Neural crest cell (in vitro differentiated cells): ENCODE measurements around the gene ADAMTS18. TPM values are rescaled to one million over a fixed set of nuclear protein-coding genes. Genes with fewer than 3 reads are reported as not detected.

Experiments used
- DNase-seq: peaks from one replicate; pipeline ENCODE4 v3.0.0; 2021; ENCODE audit warnings: low read depth, mixed read lengths, low spot score
- H3K27ac Mint-ChIP-seq: one replicate; pipeline ENCODE4 v1.8.0; 2021; ENCODE audit warnings: mild to moderate bottlenecking, mixed read lengths; ENCODE audit not compliant: unreplicated experiment
- H3K27me3 Mint-ChIP-seq: 2 replicates; pipeline ENCODE4 v1.8.0; 2021; ENCODE audit warnings: low read depth, mild to moderate bottlenecking, mixed read lengths
- H3K36me3 Mint-ChIP-seq: 2 replicates; pipeline ENCODE4 v1.8.0; 2021; ENCODE audit warnings: low read depth, mild to moderate bottlenecking, mixed read lengths
- H3K4me1 Mint-ChIP-seq: 2 replicates; pipeline ENCODE4 v1.8.0; 2021; ENCODE audit warnings: mixed read lengths
- H3K4me3 Mint-ChIP-seq: one replicate; pipeline ENCODE4 v1.8.0; 2021; ENCODE audit warnings: mild to moderate bottlenecking, mixed read lengths
- H3K9me3 Mint-ChIP-seq: 2 replicates; pipeline ENCODE4 v1.8.0; 2021; ENCODE audit warnings: mixed read lengths
- total RNA-seq: library from RNA; stranded (reverse); gene quantifications from 2 replicates; pipeline ENCODE4 v1.2.1, GENCODE V29; 2021
- TF ChIP-seq, protein P1 (sequence below): fragments of 200-600 bp; sonication (generic); conservative IDR thresholded peaks from 2 replicates; pipeline ENCODE4 v1.5.0; 2021; ENCODE audit warnings: antibody characterized with exemption, mild to moderate bottlenecking

The ADAMTS18 gene
- total RNA-seq, 1 donor from 2014 or later = 0.12 TPM

DNA sequence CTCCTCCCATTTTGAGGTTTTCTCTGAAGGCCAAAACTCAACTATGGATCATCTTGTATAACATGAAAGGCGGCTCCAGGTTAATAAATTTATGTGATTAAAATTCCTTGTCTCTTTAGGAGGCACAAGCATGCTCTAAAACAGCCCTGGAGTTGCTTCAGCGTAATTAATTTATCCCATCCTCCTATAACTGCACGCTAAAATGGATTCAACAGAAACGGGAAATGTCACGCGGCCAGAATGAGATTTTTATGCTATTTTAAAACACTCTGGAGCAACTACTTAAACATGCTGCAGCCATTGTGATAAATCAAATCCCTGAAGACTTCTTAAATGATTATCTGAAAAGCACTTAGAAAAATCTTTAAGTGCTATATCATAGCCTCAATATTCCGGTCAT is 106.6 kb downstream of the ADAMTS18 start:
- DNase-seq = no peak
- TF ChIP-seq, protein P1, sequence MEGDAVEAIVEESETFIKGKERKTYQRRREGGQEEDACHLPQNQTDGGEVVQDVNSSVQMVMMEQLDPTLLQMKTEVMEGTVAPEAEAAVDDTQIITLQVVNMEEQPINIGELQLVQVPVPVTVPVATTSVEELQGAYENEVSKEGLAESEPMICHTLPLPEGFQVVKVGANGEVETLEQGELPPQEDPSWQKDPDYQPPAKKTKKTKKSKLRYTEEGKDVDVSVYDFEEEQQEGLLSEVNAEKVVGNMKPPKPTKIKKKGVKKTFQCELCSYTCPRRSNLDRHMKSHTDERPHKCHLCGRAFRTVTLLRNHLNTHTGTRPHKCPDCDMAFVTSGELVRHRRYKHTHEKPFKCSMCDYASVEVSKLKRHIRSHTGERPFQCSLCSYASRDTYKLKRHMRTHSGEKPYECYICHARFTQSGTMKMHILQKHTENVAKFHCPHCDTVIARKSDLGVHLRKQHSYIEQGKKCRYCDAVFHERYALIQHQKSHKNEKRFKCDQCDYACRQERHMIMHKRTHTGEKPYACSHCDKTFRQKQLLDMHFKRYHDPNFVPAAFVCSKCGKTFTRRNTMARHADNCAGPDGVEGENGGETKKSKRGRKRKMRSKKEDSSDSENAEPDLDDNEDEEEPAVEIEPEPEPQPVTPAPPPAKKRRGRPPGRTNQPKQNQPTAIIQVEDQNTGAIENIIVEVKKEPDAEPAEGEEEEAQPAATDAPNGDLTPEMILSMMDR = no peak
- Mint-ChIP-seq H3K36me3 (no peaks in the 10 kb centered on the region), H3K4me3 (no peak overlapping the region), H3K4me1 (peaks cover 9% of the 10 kb centered on the region), H3K27me3 (no peaks in the 10 kb centered on the region), H3K9me3 (no peaks in the 10 kb centered on the region), H3K27ac (no peak overlapping the region)

DNA sequence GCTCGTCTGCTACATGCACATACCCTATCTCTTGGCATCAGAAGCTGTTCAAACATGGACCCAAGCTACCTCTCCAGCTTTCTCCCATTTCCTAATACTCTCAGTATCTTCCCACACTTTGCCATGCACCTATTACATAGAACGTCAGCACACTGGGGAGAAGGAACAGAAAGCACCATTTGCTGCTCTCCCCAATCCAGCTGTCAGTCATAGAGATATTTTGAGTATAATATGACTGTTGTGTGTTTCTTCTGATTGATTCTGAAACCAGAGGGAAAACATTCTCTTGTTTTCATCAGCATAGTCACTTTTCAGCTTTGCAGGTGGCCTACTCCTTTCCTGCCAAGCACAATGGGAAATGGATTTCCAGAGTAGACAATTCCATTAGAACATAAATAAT is 107.1 kb downstream of the ADAMTS18 start:
- Mint-ChIP-seq H3K9me3 (no peaks in the 10 kb centered on the region), H3K4me3 (no peak overlapping the region), H3K27me3 (no peaks in the 10 kb centered on the region), H3K4me1 (peaks cover 9% of the 10 kb centered on the region), H3K36me3 (no peaks in the 10 kb centered on the region), H3K27ac (no peak overlapping the region)
- TF ChIP-seq, protein P1 = no peak
- DNase-seq = no peak

DNA sequence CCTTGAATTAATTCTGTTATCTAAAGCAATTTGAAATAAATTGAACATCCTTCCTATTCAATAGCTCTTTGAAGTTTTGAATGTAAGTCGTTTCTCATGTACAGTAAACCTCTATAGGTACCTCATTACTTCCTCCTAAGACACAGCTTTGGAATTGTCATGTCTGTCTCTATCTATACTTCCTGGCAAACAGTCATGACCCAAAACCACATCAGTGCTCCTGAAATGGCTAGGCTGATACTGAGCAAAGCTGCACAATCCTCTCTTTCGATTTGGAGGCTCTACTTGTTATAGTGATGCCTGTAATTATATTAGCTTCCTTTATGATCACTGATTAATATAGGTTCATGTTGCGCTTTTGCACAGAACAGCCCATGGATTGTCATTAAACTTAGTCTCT is 110.1 kb downstream of the ADAMTS18 start:
- Mint-ChIP-seq H3K27me3 (no peaks in the 10 kb centered on the region), H3K4me3 (no peak overlapping the region), H3K9me3 (no peaks in the 10 kb centered on the region), H3K36me3 (no peaks in the 10 kb centered on the region), H3K27ac (no peak overlapping the region), H3K4me1 (no peaks in the 10 kb centered on the region)
- DNase-seq = no peak
- TF ChIP-seq, protein P1 = no peak

DNA sequence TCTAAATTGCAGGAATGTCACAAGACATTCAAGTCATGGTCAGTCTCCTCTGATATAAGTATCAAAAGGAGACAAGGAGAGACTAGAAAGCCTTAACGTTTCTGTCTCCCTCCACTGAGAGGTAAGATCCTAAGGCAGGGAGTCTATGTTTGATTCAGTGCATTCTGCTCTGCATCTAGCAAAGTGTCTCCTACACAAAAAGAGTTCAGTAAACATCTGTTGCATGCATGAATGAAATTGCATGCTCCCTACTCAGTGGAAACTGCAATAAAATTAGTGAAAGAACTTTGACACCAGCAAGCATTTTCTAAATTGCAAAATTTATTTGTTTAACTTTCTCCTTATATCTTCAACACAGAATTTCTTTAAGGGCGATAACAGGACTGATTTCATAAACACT is 111.1 kb downstream of the ADAMTS18 start:
- no peaks in the 10 kb centered on the region for H3K27me3 Mint-ChIP-seq
- no peak overlapping the region for H3K27ac Mint-ChIP-seq
- TF ChIP-seq, protein P1 = no peak
- no peaks in the 10 kb centered on the region for H3K9me3 Mint-ChIP-seq
- no peaks in the 10 kb centered on the region for H3K4me1 Mint-ChIP-seq
- no peak for DNase-seq
- no peaks in the 10 kb centered on the region for H3K36me3 Mint-ChIP-seq
- no peak overlapping the region for H3K4me3 Mint-ChIP-seq

DNA sequence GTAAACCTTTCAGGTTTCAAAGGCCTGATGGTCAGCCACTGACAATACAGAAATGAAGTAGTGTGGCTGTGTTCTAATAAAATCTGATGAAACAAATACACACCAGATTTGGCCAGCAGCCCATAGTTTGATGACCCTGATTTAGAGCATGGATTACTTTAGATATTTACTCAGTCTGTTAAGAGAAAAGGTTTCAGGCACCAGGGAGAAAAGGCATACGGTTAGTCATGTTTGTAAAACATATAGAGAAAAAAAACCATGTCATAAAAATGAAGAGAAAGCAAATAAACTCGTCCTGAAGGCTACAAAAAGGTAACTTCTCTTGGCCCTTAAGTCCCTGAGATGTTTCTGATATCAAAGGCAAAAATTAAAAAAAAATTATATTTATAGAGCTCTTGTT is 112.1 kb downstream of the ADAMTS18 start:
- Mint-ChIP-seq H3K4me1 (no peaks in the 10 kb centered on the region), H3K27ac (no peak overlapping the region), H3K9me3 (no peaks in the 10 kb centered on the region), H3K36me3 (no peaks in the 10 kb centered on the region), H3K27me3 (no peaks in the 10 kb centered on the region), H3K4me3 (no peak overlapping the region)
- TF ChIP-seq, protein P1 = no peak
- DNase-seq = no peak

DNA sequence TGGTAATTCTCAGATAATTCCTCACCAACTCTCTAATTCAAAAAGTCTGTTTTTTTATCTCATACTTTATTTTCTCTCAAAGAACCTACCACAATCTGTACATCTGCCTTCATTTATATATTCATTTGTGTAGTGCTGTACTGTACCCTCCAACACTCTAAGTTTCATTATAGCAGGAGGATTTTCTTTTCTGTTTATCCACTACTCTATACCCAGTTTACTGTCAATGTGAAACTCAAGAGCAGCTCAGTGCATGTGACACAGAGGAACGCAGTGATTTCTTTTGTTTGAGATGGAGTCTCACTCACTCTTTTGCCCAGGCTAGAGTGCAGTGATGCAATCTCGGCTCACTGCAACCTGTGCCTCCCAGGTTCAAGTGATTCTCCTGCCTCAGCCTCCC is 117.8 kb downstream of the ADAMTS18 start:
- H3K27me3 Mint-ChIP-seq = no peaks in the 10 kb centered on the region
- H3K4me1 Mint-ChIP-seq = no peaks in the 10 kb centered on the region
- H3K36me3 Mint-ChIP-seq = no peaks in the 10 kb centered on the region
- no peak for DNase-seq
- H3K27ac Mint-ChIP-seq = no peak overlapping the region
- no peak overlapping the region for H3K4me3 Mint-ChIP-seq
- H3K9me3 Mint-ChIP-seq = no peaks in the 10 kb centered on the region
- TF ChIP-seq, protein P1 = no peak
